22Rv1 (cell line): ENCODE measurements around the gene ANKRD33.
"Not testable (repeated sequence)": the region's sequence is repeated elsewhere in the genome, so short reads cannot be mapped to it uniquely, and the experiment has no call there.

Experiments
- H3K27ac ChIP-seq: fragments of 450-650 bp; 2 replicates; pipeline ENCODE4 v1.5.1; 2017
- ZFX ChIP-seq: fragments of 450-650 bp; IDR thresholded peaks from 2 replicates; pipeline ENCODE4 v1.6.1; 2017; ENCODE audit warnings: antibody characterized with exemption, borderline replicate concordance
- TF ChIP-seq, protein P1 (sequence below): fragments of 450-650 bp; IDR thresholded peaks from 2 replicates; pipeline ENCODE4 v1.5.1; 2017; ENCODE audit warnings: mild to moderate bottlenecking

Gene ANKRD33

DNA sequence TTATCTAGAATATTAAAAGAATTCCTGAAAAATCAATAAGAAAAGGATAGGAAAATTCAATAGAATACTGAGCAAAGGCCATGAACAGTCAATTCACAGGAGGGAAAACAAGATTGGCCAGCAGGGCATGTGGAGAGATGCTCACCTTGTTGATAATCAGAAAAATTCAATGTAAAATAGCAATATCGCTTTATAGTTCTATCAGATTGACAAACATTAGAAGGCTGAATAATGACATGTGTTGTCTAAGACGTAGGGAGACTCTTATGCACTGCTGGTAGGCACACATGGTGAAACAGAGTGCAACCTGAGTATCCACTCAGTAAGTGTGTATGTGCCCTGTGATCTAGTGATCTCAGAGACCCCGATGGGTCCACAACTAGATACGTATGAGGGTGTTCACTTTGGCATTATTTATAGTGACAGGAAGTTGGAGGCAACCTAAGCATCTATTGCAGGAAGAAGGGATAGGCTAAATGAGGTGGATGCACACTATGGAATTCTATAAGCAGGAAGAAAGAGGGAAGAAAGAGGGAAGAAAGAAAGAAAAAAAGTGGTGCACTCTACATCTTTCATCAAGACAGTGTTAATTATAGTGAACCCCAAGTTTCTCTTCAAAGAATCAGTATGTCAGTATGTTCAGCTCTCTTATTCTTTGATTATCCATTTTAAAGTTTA, 3.8 kb upstream of the ANKRD33 start:
- TF ChIP-seq ZFX, result no peak
- TF ChIP-seq, protein P1, sequence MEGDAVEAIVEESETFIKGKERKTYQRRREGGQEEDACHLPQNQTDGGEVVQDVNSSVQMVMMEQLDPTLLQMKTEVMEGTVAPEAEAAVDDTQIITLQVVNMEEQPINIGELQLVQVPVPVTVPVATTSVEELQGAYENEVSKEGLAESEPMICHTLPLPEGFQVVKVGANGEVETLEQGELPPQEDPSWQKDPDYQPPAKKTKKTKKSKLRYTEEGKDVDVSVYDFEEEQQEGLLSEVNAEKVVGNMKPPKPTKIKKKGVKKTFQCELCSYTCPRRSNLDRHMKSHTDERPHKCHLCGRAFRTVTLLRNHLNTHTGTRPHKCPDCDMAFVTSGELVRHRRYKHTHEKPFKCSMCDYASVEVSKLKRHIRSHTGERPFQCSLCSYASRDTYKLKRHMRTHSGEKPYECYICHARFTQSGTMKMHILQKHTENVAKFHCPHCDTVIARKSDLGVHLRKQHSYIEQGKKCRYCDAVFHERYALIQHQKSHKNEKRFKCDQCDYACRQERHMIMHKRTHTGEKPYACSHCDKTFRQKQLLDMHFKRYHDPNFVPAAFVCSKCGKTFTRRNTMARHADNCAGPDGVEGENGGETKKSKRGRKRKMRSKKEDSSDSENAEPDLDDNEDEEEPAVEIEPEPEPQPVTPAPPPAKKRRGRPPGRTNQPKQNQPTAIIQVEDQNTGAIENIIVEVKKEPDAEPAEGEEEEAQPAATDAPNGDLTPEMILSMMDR, result no peak
- no peak overlapping the region for H3K27ac ChIP-seq

DNA sequence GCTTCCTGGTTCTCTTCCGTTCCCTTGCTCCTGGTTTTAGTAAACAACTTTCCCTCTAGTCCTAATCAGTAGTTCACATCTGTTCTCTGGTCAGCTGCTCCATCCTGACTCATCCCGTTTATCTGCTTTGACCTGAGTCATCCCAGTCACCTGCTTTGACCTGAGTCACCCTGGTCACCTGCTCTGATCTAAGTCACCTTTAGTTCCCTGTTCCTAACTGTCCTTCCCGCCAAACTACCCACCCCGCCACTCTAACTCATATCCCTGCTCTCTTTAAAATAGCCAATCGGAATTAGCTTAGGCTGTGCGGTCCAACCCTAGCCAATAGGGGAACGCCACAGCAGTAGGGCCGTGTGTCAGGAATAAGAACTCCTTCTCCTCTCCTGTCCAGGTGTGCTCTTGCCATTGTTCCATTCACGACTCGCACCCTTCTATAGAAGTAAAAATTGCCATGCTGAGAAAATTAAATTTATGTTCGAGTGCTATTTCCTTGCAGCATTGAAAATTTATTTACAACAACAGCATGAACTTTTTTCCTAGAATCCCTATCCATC, 3.1 kb upstream of the ANKRD33 start:
- TF ChIP-seq ZFX, result no peak
- TF ChIP-seq, protein P1, result no peak

DNA sequence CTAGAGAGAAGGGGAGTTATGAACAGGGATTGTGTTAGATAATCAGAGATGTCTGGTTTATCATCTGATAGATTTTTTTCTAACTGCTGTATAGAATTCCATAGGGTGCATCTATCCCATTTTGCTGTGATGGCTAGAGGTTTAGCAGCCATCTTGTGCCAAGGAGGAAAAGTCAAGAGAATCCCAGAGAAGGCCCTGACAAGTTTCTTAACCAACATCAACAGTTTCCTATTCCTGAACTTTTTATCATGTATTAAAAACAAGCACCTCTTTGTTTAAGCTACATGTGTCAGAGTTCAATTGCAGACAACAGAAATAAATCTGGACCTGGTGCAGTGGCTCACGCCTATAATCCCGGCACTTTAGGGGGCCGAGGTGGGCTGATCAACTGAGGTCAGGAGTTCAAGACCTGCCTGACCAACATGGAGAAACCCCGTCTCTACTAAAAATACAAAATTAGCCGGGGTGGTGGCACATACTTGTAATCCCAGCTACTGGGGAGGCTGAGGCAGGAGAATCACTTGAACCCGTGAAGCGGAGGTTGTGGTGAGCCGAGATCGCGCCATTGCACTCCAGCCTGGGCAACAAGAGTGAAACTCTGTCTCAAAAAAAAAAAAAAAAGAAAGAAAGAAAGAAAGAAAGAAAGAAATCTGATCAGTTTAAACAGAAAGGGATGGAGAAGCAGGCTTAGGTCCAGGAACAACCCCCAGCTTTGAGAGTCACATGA, 2.4 kb upstream of the ANKRD33 start:
- not testable (repeated sequence) for H3K27ac ChIP-seq

More for the DNA sequence above, 3.1 kb upstream of the ANKRD33 start:
- no peak overlapping the region for H3K27ac ChIP-seq

DNA sequence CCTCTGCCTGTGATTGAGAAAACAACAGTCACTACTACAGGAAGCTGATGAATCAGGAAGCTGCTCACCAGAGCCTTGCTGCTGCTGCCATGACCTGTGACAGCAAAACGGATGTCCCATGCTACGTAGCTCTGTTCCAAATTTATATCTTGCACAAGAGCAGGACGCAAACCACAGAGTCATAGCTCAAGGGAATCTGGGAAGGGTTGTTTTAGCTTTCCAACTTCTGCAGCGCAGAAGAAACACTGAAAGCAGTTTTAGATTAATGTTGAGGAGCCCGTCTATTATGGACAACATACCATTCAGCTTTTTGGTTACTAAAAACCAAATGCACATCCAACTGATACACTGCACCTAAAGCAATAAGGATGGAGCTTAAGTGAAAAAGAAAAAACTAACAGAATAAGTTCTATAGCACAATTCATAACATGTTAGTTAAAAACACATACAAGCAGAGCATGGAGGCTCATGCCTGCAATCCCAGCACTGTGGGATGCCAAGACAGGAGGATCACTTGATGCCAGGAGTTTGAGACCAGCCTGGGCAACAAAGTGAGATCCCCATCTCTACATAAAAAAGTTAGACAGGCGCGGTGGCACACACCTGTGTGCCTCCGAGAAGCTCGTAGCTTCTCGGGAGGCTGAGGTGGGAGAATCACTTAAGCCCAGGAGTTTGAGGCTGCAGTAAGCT, 1.7 kb upstream of the ANKRD33 start:
- TF ChIP-seq ZFX, result no peak
- H3K27ac ChIP-seq, result no peak overlapping the region

DNA sequence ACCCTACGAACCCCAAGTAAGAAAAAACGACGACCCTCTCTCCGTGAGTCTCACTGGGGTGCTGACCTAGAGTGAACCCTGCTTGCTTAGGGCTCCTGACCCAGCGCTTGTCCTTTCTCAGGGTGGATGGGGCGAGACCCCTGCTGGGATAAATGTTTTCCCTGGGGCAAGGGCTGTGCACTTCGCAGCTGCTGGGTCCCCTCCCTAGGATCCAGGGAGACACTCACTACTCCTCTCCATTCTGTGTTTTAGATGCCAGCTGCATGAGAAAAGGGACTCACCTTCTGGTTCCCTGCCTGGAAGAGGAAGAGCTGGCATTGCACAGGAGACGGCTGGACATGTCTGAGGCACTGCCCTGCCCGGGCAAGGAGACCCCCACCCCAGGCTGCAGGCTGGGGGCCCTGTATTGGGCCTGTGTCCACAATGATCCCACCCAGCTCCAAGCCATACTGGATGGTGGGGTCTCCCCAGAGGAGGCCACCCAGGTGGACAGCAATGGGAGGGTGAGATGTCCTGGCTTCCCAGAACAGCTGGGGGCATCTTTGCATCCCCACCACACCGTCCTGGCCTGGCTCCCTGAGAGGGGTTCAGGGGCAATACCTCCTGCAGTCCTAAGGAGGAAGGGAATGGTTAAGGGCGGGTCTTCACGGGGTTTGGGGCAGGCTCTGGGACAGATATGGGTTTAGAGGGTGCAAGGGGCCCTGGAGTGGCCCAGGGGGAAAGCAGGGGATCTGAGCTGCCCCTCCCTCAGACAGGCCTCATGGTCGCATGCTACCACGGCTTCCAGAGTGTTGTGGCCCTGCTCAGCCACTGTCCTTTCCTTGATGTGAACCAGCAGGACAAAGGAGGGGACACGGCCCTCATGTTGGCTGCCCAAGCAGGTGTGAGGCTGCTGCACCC, 663 bp downstream of the ANKRD33 start:
- no peak for TF ChIP-seq ZFX
- TF ChIP-seq, protein P1, result no peak

DNA sequence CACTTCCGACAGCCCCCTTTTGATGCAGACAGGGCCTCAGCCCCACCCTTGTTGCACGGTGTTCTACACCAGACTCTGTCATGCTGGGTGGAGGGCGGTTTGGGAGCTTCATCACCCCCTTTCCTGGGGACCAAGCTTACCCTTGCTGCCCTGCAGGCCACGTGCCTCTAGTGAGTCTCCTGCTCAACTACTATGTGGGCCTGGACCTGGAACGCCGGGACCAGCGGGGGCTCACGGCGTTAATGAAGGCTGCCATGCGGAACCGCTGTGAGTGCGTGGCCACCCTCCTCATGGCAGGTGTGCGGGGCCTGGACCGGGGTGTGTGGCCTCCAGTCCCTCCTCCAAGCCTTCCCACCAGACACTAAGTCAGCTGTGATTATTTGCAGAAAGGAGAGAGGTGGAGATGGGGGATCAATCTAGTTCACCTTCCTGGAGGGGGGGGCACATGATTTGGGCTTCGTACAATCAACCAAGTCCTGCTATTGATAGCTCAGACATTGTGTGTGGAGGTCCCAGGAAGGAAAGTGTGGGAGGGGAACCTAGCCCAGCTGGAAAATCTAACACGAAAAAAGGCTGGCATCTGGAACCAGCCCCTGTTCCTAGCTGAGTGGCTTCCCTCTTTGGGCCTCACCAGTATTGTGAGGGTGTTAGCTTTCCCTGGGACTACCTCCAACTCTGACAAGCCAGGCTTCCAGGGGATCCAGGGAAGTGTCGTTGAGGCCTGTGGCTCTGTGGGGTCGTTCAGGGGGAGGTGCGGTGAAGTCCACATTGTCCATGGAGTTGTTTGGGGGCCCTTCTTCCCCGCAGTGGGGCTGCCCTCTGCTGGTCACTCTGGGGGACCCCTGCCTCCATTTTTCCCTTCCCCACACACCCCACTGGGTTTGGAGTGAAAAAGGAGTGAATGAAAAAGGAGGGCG, 1.6 kb downstream of the ANKRD33 start:
- TF ChIP-seq, protein P1, result no peak; the same call in 1 of the 2 replicates
- TF ChIP-seq ZFX, result no peak
- no peak overlapping the region for H3K27ac ChIP-seq

More for the DNA sequence above, 663 bp downstream of the ANKRD33 start:
- no peak overlapping the region for H3K27ac ChIP-seq

DNA sequence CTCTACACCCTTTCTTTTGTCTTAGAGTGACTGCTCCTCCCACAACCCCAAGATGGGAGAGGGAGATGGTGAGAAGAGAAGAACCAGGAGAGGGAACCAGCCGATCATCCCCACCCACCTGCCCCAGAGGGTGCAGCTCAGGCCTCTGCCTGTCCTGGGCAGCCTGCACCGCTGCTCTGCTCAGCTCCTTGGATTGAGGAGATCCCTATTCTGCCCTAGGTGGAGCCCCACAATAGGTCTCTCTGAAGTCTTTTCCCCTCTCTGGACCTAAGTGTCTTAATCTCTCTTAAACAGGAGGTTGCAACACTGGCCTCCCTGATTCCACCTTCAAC, 2.2 kb downstream of the ANKRD33 start:
- no peak for TF ChIP-seq ZFX
- TF ChIP-seq, protein P1, result no peak
- H3K27ac ChIP-seq, result no peak overlapping the region
